ENCODE measurements around the gene ANXA2R. TPM values are rescaled to one million over a fixed set of nuclear protein-coding genes. Genes with fewer than 3 reads are reported as not detected.
"Not testable (repeated sequence)": the region's sequence is repeated elsewhere in the genome, so short reads cannot be mapped to it uniquely, and the experiment has no call there.

ANXA2R gene
- polyA plus RNA-seq, 1 donor, result 1.4 TPM

DNA sequence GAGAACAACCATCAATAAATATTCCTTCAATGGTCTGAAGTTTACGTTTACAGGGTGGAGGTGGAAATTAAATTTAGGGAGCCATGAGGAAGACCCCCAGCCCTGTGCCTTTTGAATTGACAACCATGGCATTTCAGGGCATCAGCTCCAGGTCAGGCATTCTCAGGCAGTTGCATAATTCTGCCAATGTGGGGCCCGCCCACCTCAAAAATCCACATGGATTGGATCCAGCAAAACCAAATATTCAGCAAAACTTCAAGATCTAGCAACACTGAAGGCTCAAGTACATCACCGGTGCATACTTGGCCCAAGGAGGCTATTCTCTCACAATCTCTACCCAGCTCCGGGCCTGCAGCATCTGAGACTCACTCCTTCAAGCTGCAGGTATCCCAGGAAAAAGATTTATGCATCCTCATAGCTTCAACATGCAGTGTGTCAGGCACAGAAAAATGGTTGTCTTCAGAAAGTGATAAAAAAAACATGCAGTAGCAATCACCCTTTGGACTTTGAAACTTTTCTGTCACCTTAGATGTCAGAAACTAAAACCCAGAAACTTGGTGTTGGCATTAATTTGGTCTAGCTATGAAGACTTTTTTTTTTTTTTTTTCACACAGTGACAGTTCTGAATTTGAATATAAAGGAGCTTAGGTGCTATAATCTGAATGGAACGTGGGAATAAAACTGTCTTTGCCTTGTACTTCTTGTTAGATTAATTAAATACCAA, 21.4 kb upstream of the ANXA2R start:
- DNase-seq, result no peak

GRCh38 chr5:43060020-43060419, 19.9 kb upstream of the ANXA2R start:
- not testable (repeated sequence) for DNase-seq

- not testable (repeated sequence) for DNase-seq
These were observed 15.0 kb upstream of the ANXA2R start for GRCh38 chr5:43055098-43055497.

DNA sequence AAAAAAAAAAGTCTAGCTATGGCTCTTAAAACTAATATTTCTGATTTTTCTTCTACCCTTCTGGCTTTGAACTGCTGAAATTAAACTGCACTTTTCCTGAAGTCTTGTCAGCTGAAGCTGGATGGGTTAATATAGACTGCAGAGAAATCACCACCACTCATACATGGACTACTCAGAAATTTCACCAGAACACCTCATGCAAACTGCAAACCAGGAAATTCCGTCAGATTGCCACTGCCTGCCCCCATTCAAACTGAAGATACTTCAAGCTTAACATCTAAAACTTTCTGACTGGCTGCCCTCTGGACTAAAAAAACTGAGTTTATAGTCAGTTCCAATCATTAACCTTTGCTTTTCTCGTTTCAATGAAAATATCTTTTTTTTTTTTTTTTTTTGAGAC, 11.6 kb upstream of the ANXA2R start:
- DNase-seq, result no peak

- no peak for DNase-seq
These were observed 10.3 kb upstream of the ANXA2R start for GRCh38 chr5:43050384-43050783.

DNA sequence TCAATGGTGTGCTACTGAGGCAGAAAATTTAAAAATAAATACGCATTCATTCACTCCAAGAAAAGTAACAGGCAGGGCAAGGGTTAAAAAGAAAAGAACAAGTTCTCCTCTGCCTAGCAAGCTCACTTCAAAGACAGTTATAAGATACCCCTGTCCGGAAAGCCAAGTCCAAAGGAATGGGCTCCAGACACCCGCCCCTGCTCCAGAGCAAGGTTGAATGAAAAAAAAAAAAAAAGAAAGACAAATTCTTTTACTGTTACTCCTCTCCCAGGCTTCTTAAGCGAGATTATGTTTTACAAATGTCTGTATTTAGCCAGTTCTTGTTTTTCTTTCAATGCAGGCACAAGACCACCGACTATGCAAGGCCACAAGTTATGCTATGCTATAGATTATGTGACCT, 9.1 kb upstream of the ANXA2R start:
- no peak for DNase-seq

DNA sequence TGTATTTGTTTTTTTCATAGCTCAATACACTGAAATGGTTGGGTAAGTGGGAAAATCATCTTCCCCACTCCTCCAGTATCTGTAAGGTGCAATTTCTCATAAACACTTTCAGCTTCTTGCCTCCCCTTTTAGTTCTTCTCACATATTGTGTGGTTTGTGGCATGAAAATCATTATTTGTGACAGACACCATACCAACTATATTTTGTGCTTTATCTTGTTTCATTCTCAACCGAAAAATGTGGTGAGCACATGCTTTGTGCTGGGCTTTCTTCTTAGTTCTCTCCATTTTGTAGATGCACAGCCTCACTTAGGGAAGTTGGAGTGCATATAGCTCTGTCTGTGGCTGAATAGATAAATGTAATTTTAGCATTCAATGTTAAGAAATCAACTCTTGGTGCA, 6.4 kb upstream of the ANXA2R start:
- no peak for DNase-seq

- DNase-seq, result no peak
These were observed 5.1 kb upstream of the ANXA2R start for GRCh38 chr5:43045236-43045635.

- DNase-seq, result no peak
These were observed 4.2 kb upstream of the ANXA2R start for GRCh38 chr5:43044181-43044914.

DNA sequence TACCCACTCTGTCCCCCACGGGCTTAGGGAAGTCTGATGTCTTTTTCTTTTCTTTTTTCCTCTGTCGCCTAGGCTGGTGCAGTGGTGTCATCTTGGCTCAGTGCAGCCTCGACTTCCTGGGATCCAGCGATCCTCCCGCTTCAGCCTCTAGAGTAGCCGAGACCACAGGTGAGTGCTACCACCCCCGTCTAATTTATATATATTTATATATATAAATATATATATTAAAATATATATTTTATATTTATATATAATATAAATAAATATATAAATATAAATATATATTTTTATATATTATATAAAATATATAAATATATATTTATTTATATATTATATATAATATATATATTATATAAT, 3.3 kb upstream of the ANXA2R start:
- no peak for DNase-seq

GRCh38 chr5:43042626-43043399, 2.7 kb upstream of the ANXA2R start:
- no peak for DNase-seq

DNA sequence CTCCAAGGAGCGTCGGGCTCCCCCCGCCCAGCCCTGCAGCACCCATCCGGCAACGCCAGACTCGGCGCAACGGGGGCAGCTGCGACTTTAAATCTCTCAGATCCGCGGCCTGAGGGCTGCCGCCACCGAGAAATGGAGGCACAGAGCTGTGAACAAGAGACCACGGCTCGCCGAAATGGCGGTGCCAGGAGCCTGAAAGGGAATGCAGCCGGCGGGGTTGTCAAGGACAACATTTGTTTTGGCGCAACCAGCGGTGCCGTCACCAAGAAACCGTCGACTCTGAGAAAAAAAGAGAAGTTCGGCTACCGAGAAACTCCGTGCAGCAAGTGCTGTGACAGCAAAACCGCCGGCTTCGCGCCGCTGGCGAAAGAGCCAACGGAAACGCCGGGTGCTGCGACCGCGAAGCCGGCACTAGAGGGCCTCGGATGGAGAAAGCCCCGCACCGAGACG, 2.1 kb upstream of the ANXA2R start:
- no peak for DNase-seq

DNA sequence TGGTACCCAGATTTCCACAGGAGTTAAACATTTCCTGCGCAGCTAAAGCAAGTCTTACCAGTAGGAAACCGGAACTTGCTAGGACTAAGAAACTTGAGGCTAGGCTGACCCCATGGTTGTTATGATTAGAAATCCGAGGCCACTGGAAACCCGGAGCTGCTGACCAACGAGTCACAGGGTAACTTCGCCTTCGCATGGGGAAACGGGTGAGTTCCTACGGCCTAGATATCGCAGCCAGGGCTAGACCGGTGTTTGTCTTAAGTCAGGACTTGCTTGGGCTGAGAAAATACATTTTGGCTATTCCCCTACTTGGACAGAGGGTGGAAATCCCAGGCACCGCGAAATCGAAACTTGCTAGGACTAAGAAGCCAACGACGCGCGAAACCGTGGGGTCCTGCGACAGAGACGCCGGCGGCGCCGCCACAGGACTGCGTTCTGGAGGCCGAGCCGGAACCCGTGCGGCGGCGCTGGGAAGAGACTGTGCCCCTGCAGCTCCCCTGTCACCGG, 1.6 kb upstream of the ANXA2R start:
- DNase-seq, result no peak

DNA sequence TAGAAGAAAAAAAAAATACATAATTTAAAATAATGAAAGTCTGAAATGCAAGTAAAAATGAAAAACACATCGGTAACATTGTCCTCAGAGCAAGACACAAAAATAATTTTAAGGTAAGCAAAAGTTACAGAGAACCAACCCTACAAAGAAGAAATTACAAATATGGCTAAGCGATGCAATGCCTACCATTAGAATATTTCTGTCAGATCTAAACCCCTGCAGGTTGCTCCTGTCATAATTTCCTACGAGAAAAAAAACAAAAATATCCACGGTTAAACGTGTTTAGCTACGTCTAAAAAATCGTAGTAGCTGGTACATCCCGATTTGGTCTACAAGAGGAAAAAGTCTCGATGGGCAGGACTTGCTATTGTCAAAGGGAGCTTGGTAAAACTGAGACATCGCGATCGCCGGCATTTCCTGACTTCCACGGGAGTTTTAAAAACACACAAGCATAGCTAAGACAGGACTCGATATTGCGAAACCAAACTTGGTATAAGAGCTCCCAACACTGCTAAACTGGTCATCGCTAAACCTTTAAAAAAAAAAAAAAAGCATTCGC, 1.1 kb upstream of the ANXA2R start:
- DNase-seq, result no peak

- no peak for DNase-seq
These were observed 440 bp downstream of the ANXA2R start for GRCh38 chr5:43039471-43040286.

GRCh38 chr5:43039152-43039470, 1.0 kb downstream of the ANXA2R start:
- DNase-seq, result no peak

DNA sequence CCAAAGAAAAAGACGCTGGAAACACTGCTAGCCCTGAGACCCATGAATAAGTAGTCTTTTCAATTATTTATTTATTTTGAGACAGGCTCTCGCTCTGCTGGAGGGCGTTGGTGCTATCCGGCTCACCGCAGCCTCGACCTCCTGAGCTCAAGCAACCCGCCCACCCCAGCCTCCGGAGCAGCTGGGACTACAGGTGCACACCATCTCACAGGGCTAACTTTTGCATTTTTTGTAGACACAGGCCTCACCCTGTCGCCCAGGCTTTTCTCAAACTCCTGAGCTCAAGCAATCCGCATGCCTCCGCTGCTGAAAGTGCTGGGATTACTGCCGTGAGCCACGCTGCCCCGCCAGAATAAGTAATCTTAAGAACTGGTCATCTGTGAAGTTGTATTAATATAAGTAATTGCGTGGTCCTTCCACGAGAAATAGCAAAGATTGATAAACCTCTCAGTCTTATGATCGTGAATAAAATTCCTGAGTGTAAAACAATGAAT, 1.6 kb downstream of the ANXA2R start:
- no peak for DNase-seq

GRCh38 chr5:43037636-43038495, 2.3 kb downstream of the ANXA2R start:
- DNase-seq, result no peak

DNA sequence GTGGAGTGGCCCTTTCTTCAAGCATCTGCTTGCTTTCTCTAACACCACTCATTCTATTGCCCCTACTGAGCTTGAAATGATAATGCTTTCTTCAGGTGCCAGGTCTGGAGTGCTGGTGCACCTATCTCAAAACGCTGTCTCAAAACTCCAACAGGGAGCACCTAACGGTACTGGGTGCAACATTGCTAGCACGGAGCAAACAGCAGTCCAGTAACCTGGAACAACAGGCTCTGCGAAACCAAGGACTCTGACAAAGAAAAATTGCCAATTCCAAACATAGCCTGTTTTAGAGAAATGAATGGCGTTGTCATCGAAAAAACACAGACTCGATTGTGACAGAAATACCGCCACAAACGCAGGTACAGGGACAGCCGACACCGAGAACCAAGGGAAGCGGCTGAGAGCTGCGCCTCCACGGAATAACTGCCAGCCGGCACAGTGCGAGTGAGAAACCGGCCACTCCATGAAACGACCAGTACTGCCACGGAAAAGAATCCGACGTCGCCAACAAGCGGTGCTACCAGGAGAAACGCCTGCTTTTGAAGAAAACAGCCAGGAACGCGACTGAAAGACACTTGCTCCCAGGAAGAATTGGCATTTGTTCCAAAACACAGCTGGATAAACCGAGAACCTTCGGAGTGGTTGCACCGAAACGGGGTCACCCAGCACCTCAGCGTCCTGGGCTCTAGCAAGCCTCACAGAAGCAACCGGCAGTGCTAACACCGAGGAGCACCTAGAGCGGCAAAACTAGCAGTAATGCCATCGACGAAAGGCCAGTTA, 3.1 kb downstream of the ANXA2R start:
- DNase-seq, result no peak

GRCh38 chr5:43036409-43036808, 3.7 kb downstream of the ANXA2R start:
- no peak for DNase-seq
